Measurements from ENCODE around the gene ILRUN. TPM values are rescaled to one million over a fixed set of nuclear protein-coding genes. Genes with fewer than 3 reads are reported as not detected.
A peak's percentile ranks its signal among the peaks of the same experiment; 100 is the strongest.
"Not testable (repeated sequence)": the region's sequence is repeated elsewhere in the genome, so short reads cannot be mapped to it uniquely, and the experiment has no call there.

Gene ILRUN
- total RNA-seq (10 to 100 TPM; 82.4 to 91.2 TPM), polyA plus RNA-seq (ENCODE audit: insufficient read depth, low read depth, low replicate concordance) (101 TPM)
- long read RNA-seq, donor 1, full-length matches to known transcripts = 9 of 50 reads
- long read RNA-seq, donor 1, partial matches to known transcripts = 41 of 50 reads
- long read RNA-seq, donor 1, other reads (novel, unspliced or antisense) = 0 of 50 reads
- long read RNA-seq, donor 2, full-length matches to known transcripts = 1 of 20 reads
- long read RNA-seq, donor 2, partial matches to known transcripts = 11 of 20 reads
- long read RNA-seq, donor 2, other reads (novel, unspliced or antisense) = 8 of 20 reads

GRCh38 chr6:34696739-34697543, at the start of gene ILRUN:
ILRUN (minus strand) TSS chr6:34696767; CDS start chr6:34696603, 164 bp downstream.
- intact Hi-C loops (cut with DNase I; ENCODE audit: low total_unique reads) = loop anchor here (5.0 kb wide), 1 partner anchor 60 kb away; the partner anchor contains the start of gene SNRPC
- peak; percentile 98 for DNase-seq
- Histone ChIP-seq H3K9me3 (no peaks in the 10 kb centered on the region), H3K36me3 (ENCODE audit: low read depth, missing control alignments) (no peaks in the 10 kb centered on the region), H3K27me3 (no peaks in the 10 kb centered on the region), H3K27ac (peak within 1 kb of the TSS; percentile 97), H3K4me3 (peak within 1 kb of the TSS; percentile 93 to 99), H3K4me1 (peaks cover 11% of the 10 kb centered on the region)
- peak; percentile 86 for TF ChIP-seq POLR2A (IDR thresholded peaks at IDR 0.05)
- TF ChIP-seq, protein P1, sequence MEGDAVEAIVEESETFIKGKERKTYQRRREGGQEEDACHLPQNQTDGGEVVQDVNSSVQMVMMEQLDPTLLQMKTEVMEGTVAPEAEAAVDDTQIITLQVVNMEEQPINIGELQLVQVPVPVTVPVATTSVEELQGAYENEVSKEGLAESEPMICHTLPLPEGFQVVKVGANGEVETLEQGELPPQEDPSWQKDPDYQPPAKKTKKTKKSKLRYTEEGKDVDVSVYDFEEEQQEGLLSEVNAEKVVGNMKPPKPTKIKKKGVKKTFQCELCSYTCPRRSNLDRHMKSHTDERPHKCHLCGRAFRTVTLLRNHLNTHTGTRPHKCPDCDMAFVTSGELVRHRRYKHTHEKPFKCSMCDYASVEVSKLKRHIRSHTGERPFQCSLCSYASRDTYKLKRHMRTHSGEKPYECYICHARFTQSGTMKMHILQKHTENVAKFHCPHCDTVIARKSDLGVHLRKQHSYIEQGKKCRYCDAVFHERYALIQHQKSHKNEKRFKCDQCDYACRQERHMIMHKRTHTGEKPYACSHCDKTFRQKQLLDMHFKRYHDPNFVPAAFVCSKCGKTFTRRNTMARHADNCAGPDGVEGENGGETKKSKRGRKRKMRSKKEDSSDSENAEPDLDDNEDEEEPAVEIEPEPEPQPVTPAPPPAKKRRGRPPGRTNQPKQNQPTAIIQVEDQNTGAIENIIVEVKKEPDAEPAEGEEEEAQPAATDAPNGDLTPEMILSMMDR (IDR thresholded peaks at IDR 0.05) = no peak
- WGBS, 2 donors = 1 to 2% methylated on average over 48 to 49 of the region's 49 CpGs

DNA sequence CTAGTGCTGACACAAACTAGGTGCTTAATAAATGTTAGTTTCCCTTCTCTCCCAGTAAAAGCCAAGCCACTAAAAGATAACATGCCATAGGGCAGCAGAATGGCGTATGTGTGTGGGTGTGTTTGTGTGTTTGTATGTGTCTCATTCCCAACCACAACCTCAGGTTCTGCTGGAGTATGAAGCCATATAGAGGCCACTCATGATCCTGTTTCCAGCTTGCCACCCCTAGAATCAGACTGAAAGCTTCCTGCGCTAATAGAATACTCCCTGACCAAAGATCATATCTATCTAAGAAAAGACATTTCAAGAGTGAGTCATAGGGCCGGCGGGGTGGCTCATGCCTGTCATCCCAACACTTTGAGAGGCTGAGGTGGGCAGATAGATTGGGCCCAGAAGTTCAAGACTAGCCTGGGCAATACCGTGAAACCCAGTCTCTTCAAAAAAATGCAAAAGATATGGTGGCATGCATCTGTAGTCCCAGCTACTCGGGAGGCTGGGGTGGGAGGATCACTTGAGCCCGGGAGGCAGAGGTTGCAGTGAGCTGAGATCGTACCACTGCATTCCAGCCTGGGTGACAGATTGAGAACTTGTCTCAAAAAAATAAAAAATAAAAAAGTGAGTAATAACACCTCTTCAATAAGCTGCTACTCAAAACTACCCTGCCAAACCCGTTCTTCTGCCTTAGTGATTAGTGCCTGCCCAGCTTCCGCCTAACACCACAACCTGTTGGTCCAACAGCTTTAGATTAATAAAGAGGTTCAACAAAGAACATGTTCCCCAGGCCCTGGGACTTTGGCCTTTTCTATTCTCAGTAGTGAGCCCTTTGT, 48.9 kb upstream of the ILRUN start:
- 88 to 89% methylated on average over 10 of the region's 10 CpGs for WGBS, 2 donors
- H3K36me3 ChIP-seq (ENCODE audit: low read depth, missing control alignments) = no peaks in the 10 kb centered on the region
- H3K27ac ChIP-seq = no peak overlapping the region
- TF ChIP-seq, protein P1 (IDR thresholded peaks at IDR 0.05) = no peak
- TF ChIP-seq POLR2A (IDR thresholded peaks at IDR 0.05) = no peak
- H3K4me1 ChIP-seq = no peaks in the 10 kb centered on the region
- intact Hi-C loops (cut with DNase I; ENCODE audit: low total_unique reads) = no loop called here
- no peak overlapping the region for H3K4me3 ChIP-seq
- no peaks in the 10 kb centered on the region for H3K9me3 ChIP-seq
- H3K27me3 ChIP-seq = no peaks in the 10 kb centered on the region
- no peak for DNase-seq

GRCh38 chr6:34744294-34744647, 47.7 kb upstream of the ILRUN start:
- H3K4me1 ChIP-seq; H3K27ac ChIP-seq; H3K27me3 ChIP-seq; H3K9me3 ChIP-seq; H3K36me3 ChIP-seq (ENCODE audit: low read depth, missing control alignments); intact Hi-C loops (cut with DNase I; ENCODE audit: low total_unique reads); DNase-seq; H3K4me3 ChIP-seq: not testable (repeated sequence)
- 95% methylated on average over 8 to 10 of the region's 10 CpGs for WGBS, 2 donors

DNA sequence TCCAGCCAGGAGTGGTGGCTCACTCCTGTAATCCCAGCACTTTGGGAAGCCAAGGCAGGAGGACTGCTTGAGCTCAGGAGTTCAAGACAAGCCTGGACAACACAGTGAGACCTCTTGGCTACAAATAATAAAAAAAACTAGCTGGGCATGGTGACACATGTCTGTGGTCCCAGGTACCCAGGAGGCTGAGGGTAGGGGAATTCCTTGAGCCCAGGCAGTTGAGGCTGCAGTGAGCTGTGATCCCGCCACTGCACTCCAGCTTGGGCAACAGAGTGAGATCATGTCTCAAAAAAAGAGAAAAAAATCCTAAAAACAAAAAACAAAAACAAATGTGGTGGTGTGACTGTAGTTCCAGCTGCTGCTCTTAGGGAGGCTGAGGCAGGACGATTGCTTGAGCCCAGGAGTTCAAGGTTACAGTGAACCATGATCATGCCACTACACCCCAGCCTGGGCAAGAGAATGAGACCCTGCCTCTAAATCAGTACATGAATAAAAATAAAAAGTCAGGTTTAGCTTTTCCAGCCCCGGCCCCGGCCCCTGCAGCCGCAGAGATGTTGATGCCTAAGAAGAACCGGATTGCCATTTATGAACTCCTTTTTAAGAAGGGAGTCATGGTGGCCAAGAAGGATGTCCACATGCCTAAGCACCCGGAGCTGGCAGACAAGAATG, 47.2 kb upstream of the ILRUN start:
- DNase-seq = no peak
- Histone ChIP-seq H3K4me3 (no peak overlapping the region), H3K27ac (no peak overlapping the region), H3K4me1 (no peaks in the 10 kb centered on the region), H3K27me3 (no peaks in the 10 kb centered on the region), H3K36me3 (ENCODE audit: low read depth, missing control alignments) (no peaks in the 10 kb centered on the region), H3K9me3 (no peaks in the 10 kb centered on the region)
- intact Hi-C loops (cut with DNase I; ENCODE audit: low total_unique reads) = no loop called here
- TF ChIP-seq, protein P1 (IDR thresholded peaks at IDR 0.05) = no peak
- TF ChIP-seq POLR2A (IDR thresholded peaks at IDR 0.05) = no peak
- WGBS, 2 donors = 77 to 82% methylated on average over 7 of the region's 7 CpGs

Data from testis (tissue), 5 donors.